ENCODE data around the gene PLAU.

The PLAU gene

DNA sequence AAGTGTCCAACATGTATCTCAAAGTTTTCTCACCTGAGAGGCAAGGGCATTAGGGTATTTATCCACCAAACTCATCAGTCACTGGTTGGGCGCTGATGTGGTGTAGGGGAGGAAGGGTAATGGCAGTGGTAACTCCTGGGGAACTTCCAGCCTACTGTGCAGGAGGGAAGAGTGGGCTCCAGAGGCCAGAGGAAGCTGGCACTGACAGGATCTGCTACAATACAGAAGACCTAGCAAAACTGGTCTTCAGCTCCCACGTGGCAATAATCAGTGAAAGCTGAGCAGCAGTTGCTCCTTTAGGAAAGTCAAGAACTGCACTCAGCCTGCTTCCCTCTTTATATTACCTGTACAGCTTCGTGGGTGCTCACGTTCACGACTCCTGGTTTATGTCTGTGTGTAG, 19.4 kb upstream of the PLAU start:
- no peak overlapping the region for H3K4me2 ChIP-seq (ENCODE audit: low read depth, low read length)
- H3K27me3 ChIP-seq (replicated peaks; ENCODE audit: insufficient read depth, low read length) = no peaks in the 10 kb centered on the region
- DNase-seq = no peak
- no peaks in the 10 kb centered on the region for H3K36me3 ChIP-seq (replicated peaks; ENCODE audit: insufficient read depth, low read length)
- no peak overlapping the region for H2AFZ ChIP-seq (ENCODE audit: low read length)
- no peaks in the 10 kb centered on the region for H3K9me3 ChIP-seq (replicated peaks; ENCODE audit: insufficient read depth, low read length)
- no peaks in the 10 kb centered on the region for H3F3A ChIP-seq (ENCODE audit: insufficient read depth, low read length)
- no peaks in the 10 kb centered on the region for H3K79me2 ChIP-seq (ENCODE audit: low read length)
- no peak overlapping the region for H3K4me3 ChIP-seq (ENCODE audit: low read length)
- H4K20me1 ChIP-seq (ENCODE audit: insufficient read depth, low read length) = no peaks in the 10 kb centered on the region
- no peaks in the 10 kb centered on the region for H3K9me2 ChIP-seq (replicated peaks; ENCODE audit: insufficient read depth, low read length)
- H3K27ac ChIP-seq (ENCODE audit: low read length) = no peak overlapping the region
- H3K4me1 ChIP-seq (ENCODE audit: low read length) = 0 out of 2 replicates have a peak, but pooled peaks cover 5% of the 10 kb centered on the region
- no peak for TF ChIP-seq EZH2 (optimal IDR thresholded peaks at IDR 0.05; ENCODE audit: low read depth, low read length)
- TF ChIP-seq EZH2phosphoT487 (IDR thresholded peaks at IDR 0.05; ENCODE audit: low read length) = no peak
- H3K9ac ChIP-seq (ENCODE audit: low read length) = no peak overlapping the region

DNA sequence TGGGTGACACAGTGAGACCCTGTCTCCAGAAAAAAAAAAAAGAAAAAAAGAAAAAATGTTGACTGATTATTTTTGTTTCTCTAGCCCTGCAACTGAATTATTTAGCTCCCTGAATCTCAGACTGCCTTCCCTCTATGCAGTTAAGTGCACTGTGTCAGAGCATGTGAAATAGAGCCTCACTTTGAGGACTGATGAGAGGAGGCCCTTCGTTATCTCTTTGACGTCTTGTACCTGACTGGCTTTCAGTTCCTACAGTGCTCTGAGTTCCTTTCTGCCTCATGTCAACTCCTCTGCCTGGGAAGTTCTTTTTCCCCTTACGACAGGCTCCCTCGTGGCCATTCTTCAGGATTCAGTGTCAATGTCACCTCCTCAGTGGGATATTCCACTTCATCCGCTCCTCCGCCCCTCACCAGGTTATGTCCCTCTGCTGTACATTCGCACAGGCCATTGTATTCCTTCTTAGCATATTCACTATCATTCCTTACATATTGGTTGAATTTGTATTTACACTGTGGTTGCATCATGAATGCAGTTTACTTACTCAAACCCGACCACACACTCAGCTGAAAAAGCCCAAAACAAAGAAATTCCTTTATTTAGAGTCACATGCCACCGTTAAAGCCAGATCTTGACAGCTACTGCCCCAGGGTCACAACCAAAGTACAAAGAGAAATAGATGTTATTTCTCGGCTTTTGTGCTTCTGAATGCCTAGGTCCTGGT, 18.5 kb upstream of the PLAU start:
- no peaks in the 10 kb centered on the region for H3K9me3 ChIP-seq (replicated peaks; ENCODE audit: insufficient read depth, low read length)
- no peak overlapping the region for H2AFZ ChIP-seq (ENCODE audit: low read length)
- no peak for TF ChIP-seq EZH2 (optimal IDR thresholded peaks at IDR 0.05; ENCODE audit: low read depth, low read length)
- TF ChIP-seq EZH2phosphoT487 (IDR thresholded peaks at IDR 0.05; ENCODE audit: low read length) = no peak
- TF ChIP-seq, protein P1, sequence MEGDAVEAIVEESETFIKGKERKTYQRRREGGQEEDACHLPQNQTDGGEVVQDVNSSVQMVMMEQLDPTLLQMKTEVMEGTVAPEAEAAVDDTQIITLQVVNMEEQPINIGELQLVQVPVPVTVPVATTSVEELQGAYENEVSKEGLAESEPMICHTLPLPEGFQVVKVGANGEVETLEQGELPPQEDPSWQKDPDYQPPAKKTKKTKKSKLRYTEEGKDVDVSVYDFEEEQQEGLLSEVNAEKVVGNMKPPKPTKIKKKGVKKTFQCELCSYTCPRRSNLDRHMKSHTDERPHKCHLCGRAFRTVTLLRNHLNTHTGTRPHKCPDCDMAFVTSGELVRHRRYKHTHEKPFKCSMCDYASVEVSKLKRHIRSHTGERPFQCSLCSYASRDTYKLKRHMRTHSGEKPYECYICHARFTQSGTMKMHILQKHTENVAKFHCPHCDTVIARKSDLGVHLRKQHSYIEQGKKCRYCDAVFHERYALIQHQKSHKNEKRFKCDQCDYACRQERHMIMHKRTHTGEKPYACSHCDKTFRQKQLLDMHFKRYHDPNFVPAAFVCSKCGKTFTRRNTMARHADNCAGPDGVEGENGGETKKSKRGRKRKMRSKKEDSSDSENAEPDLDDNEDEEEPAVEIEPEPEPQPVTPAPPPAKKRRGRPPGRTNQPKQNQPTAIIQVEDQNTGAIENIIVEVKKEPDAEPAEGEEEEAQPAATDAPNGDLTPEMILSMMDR (IDR thresholded peaks at IDR 0.05; ENCODE audit: low read length) = no peak
- H3K9me2 ChIP-seq (replicated peaks; ENCODE audit: insufficient read depth, low read length) = no peaks in the 10 kb centered on the region
- no peaks in the 10 kb centered on the region for H3K79me2 ChIP-seq (ENCODE audit: low read length)
- no peaks in the 10 kb centered on the region for H4K20me1 ChIP-seq (ENCODE audit: insufficient read depth, low read length)
- H3K36me3 ChIP-seq (replicated peaks; ENCODE audit: insufficient read depth, low read length) = no peaks in the 10 kb centered on the region
- DNase-seq = no peak
- no peak overlapping the region for H3K9ac ChIP-seq (ENCODE audit: low read length)
- H3K4me1 ChIP-seq (ENCODE audit: low read length) = 0 out of 2 replicates have a peak, but pooled peaks cover 5% of the 10 kb centered on the region
- no peak overlapping the region for H3K27ac ChIP-seq (ENCODE audit: low read length)
- no peak overlapping the region for H3K4me2 ChIP-seq (ENCODE audit: low read depth, low read length)
- H3F3A ChIP-seq (ENCODE audit: insufficient read depth, low read length) = no peaks in the 10 kb centered on the region
- no peaks in the 10 kb centered on the region for H3K27me3 ChIP-seq (replicated peaks; ENCODE audit: insufficient read depth, low read length)
- no peak overlapping the region for H3K4me3 ChIP-seq (ENCODE audit: low read length)

DNA sequence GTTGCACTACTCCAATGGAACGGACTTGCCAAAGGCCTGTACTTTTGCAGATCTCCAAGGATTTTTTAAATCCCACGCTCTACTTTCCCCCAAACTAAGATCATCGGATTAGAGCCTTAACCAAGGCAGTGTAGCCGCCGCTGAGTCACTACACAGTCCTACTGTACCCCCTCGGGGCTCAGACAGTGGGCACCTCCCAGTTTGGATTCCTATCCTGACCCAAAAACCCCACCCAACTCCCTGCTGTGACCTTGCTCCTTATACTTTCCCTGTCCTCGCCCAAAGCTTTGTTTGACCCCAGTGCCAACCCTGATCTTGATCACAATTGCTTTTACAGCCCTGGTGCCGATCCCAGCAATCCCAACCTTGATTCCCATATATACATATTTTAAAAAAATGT, 17.5 kb upstream of the PLAU start:
- no peak overlapping the region for H3K4me3 ChIP-seq (ENCODE audit: low read length)
- H3K36me3 ChIP-seq (replicated peaks; ENCODE audit: insufficient read depth, low read length) = no peaks in the 10 kb centered on the region
- no peaks in the 10 kb centered on the region for H3K27me3 ChIP-seq (replicated peaks; ENCODE audit: insufficient read depth, low read length)
- no peaks in the 10 kb centered on the region for H3K79me2 ChIP-seq (ENCODE audit: low read length)
- no peaks in the 10 kb centered on the region for H3K9me2 ChIP-seq (replicated peaks; ENCODE audit: insufficient read depth, low read length)
- DNase-seq = no peak
- no peaks in the 10 kb centered on the region for H3K9me3 ChIP-seq (replicated peaks; ENCODE audit: insufficient read depth, low read length)
- no peak overlapping the region for H2AFZ ChIP-seq (ENCODE audit: low read length)
- no peak overlapping the region for H3K9ac ChIP-seq (ENCODE audit: low read length)
- H3K4me1 ChIP-seq (ENCODE audit: low read length) = 0 out of 2 replicates have a peak, but pooled peaks cover 5% of the 10 kb centered on the region
- no peaks in the 10 kb centered on the region for H4K20me1 ChIP-seq (ENCODE audit: insufficient read depth, low read length)
- H3K4me2 ChIP-seq (ENCODE audit: low read depth, low read length) = no peak overlapping the region
- H3F3A ChIP-seq (ENCODE audit: insufficient read depth, low read length) = no peaks in the 10 kb centered on the region
- TF ChIP-seq EZH2phosphoT487 (IDR thresholded peaks at IDR 0.05; ENCODE audit: low read length) (no peak), EZH2 (optimal IDR thresholded peaks at IDR 0.05; ENCODE audit: low read depth, low read length) (no peak)
- TF ChIP-seq, protein P1 (IDR thresholded peaks at IDR 0.05; ENCODE audit: low read length) = no peak
- H3K27ac ChIP-seq (ENCODE audit: low read length) = no peak overlapping the region

Data from MM.1S (cell line).